Thyroid gland (tissue), 4 donors: Measurements from ENCODE around the gene DUSP12. TPM values are rescaled to one million over a fixed set of nuclear protein-coding genes. Genes with fewer than 3 reads are reported as not detected.

ENCODE experiments used
- DNase-seq, 2 donors: peaks; one replicate each; pipeline ENCODE4 v3.0.0-alpha.2; 2019
- H3K27ac ChIP-seq, 3 donors: fragments of 200-600 bp; sonication (generic); 1 replicate in 2 of 3; 2 replicates in 1 of 3; pipeline ENCODE4 v1.5.1; 2016 to 2019; ENCODE audit warnings: mild to moderate bottlenecking in 1 of 3, moderate library complexity in 1 of 3
- H3K27me3 ChIP-seq: fragments of 200-600 bp; sonication (generic); one replicate; pipeline ENCODE4 v1.5.1; 2019
- H3K36me3 ChIP-seq, 2 donors: fragments of 200-600 bp; sonication (generic); one replicate each; pipeline ENCODE4 v1.5.1; 2016 to 2019
- H3K4me1 ChIP-seq, 2 donors: fragments of 200-600 bp; sonication (generic); one replicate each; pipeline ENCODE4 v1.5.1; 2017 to 2019
- H3K4me3 ChIP-seq, 3 donors: fragments of 200-600 bp; sonication (generic); replicated peaks in 1 of 3; 1 replicate in 2 of 3; 2 replicates in 1 of 3; pipeline ENCODE4 v1.5.1; 2016; ENCODE audit warnings: mild to moderate bottlenecking in 1 of 3
- H3K9me3 ChIP-seq: fragments of 200-600 bp; sonication (generic); one replicate; pipeline ENCODE4 v1.5.1; 2017
- CTCF ChIP-seq, 6 experiments: fragments of 200-600 bp in 3 of 6; fragments of 450-650 bp in 3 of 6; sonication (generic) in 3 of 6; IDR thresholded peaks; one replicate each; pipeline ENCODE4 v1.5.1; 2016 to 2019; ENCODE audit warnings: antibody characterized with exemption in 6 of 6, mild to moderate bottlenecking in 2 of 6, inconsistent platforms in 1 of 6, moderate library complexity in 1 of 6
- POLR2A ChIP-seq, 2 donors: fragments of 450-650 bp; IDR thresholded peaks; one replicate each; pipeline ENCODE4 v1.6.1; 2017; ENCODE audit warnings: antibody characterized with exemption in 2 of 2, mild to moderate bottlenecking in 2 of 2, moderate library complexity in 1 of 2
- WGBS, 2 donors: methylation state at CpG; one replicate each; pipeline ENCODE4 v1.1.5; 2017; 5-methylcytosine and 5-hydroxymethylcytosine counted together
- intact Hi-C: fragments of 100-400 bp; cut with DNase I; formaldehyde crosslinking; loops from one replicate; pipeline ENCODE4 v1.15.1; 2023
- total RNA-seq, 4 donors: library from RNA; depleted of rRNA; stranded (reverse); fragments of >200 nt; gene quantifications; one replicate each; pipeline ENCODE4 v1.2.3, GENCODE V29; 2016

The DUSP12 gene
- total RNA-seq, 4 donors from 2014 or later = 36.6 to 53.7 (median 39.8) TPM

- H3K27me3 ChIP-seq = no peaks in the 10 kb centered on the region
- H3K4me1 ChIP-seq = peaks cover 3 to 5% of the 10 kb centered on the region in 2 donors
- H3K36me3 ChIP-seq = no peaks in the 10 kb centered on the region
- peak in 1 of 2 donors; percentile 68 for TF ChIP-seq POLR2A (IDR thresholded peaks at IDR 0.05)
- peak in 1 of 6 experiments; percentile 8 for TF ChIP-seq CTCF (IDR thresholded peaks at IDR 0.05)
- peak overlapping the region; percentile 19 to 73 (median 69) for H3K4me3 ChIP-seq
- peak overlapping the region; percentile 46 to 87 (median 72) for H3K27ac ChIP-seq
- DNase-seq = peak; percentile 81 to 86
- H3K9me3 ChIP-seq = no peaks in the 10 kb centered on the region
- 0 to 3% methylated on average over 3 to 10 of the region's 83 CpGs for WGBS, 2 donors
- intact Hi-C loops = no loop called here
Observed at GRCh38 chr1:161726473-161727255, 22.9 kb upstream of the DUSP12 start.

GRCh38 chr1:161727256-161727924 is 22.2 kb upstream of the DUSP12 start:
- intact Hi-C loops = no loop called here
- WGBS, 2 donors = 6 to 9% methylated on average over 12 to 25 of the region's 38 CpGs
- Histone ChIP-seq H3K4me3 (peak overlapping the region in 2 of 3 donors; percentile 19 to 69), H3K36me3 (no peaks in the 10 kb centered on the region), H3K9me3 (no peaks in the 10 kb centered on the region), H3K27me3 (no peaks in the 10 kb centered on the region), H3K4me1 (peaks cover 3 to 5% of the 10 kb centered on the region in 2 donors), H3K27ac (peak overlapping the region; percentile 46 to 87 (median 72))
- no peak for DNase-seq
- TF ChIP-seq POLR2A (IDR thresholded peaks at IDR 0.05) (no peak), CTCF (IDR thresholded peaks at IDR 0.05) (no peak)

- H3K27me3 ChIP-seq = no peaks in the 10 kb centered on the region
- 93 to 98% methylated on average over 7 of the region's 7 CpGs for WGBS, 2 donors
- H3K27ac ChIP-seq = no peak overlapping the region
- intact Hi-C loops = no loop called here
- TF ChIP-seq CTCF (IDR thresholded peaks at IDR 0.05) (no peak), POLR2A (IDR thresholded peaks at IDR 0.05) (no peak)
- no peak overlapping the region for H3K4me3 ChIP-seq
- no peak for DNase-seq
- H3K36me3 ChIP-seq = no peaks in the 10 kb centered on the region
- no peaks in the 10 kb centered on the region for H3K9me3 ChIP-seq
- peaks cover 3 to 5% of the 10 kb centered on the region in 2 donors for H3K4me1 ChIP-seq
Observed at GRCh38 chr1:161728376-161729226, 21.0 kb upstream of the DUSP12 start.

GRCh38 chr1:161730050-161730564 is 19.5 kb upstream of the DUSP12 start:
- DNase-seq = no peak
- H3K4me1 ChIP-seq = peaks cover 3 to 5% of the 10 kb centered on the region in 2 donors
- no peaks in the 10 kb centered on the region for H3K36me3 ChIP-seq
- no peak for TF ChIP-seq POLR2A (IDR thresholded peaks at IDR 0.05)
- TF ChIP-seq CTCF (IDR thresholded peaks at IDR 0.05) = no peak
- H3K27me3 ChIP-seq = no peaks in the 10 kb centered on the region
- no peak overlapping the region for H3K27ac ChIP-seq
- no peak overlapping the region for H3K4me3 ChIP-seq
- intact Hi-C loops = no loop called here
- H3K9me3 ChIP-seq = no peaks in the 10 kb centered on the region
- WGBS, 2 donors = 72 to 82% methylated on average over 6 of the region's 6 CpGs
